ENCODE results near the gene PROK1.
"Not testable (repeated sequence)": the region's sequence is repeated elsewhere in the genome, so short reads cannot be mapped to it uniquely, and the experiment has no call there.

Gene PROK1, protein sequence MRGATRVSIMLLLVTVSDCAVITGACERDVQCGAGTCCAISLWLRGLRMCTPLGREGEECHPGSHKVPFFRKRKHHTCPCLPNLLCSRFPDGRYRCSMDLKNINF

DNA sequence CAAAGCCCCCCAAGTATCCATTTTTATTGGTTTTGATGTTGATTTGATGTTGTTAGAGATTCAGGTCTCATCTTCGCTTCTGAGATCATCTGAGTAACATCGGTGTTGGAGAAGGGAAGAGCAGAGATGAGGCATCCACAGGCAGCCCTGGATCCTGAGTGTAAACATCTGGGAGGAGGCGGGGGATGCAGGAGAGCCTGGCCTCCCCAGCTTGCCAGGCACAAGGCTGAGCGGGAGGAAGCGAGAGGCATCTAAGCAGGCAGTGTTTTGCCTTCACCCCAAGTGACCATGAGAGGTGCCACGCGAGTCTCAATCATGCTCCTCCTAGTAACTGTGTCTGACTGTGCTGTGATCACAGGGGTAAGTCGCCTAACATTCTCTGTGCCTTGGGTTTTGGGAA lies at the start of gene PROK1:
TSS of gene PROK1 (plus strand) at position 221 of the 400 bp plus-strand sequence. CDS start at position 289, 68 bp downstream.
- no peak for DNase-seq

DNA sequence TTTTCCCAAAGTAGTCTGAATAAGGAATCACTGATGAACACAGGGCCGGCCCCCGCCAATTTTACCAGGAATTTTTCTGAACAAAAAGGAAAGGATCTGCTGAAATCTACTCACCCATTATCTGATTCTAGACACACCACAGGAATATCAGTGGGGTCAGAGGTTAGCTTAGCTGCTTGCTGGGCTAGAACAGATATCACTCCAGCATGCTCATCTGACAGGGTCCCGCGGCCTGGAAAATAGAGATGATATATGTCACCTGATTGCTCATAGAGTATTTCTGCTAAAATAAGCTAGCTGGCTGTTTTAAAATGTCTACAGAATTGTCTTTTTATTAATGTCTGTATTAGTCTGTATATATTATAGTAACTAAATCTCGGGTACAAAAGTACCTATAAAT lies 47.1 kb upstream of the PROK1 start:
- no peak for DNase-seq

DNA sequence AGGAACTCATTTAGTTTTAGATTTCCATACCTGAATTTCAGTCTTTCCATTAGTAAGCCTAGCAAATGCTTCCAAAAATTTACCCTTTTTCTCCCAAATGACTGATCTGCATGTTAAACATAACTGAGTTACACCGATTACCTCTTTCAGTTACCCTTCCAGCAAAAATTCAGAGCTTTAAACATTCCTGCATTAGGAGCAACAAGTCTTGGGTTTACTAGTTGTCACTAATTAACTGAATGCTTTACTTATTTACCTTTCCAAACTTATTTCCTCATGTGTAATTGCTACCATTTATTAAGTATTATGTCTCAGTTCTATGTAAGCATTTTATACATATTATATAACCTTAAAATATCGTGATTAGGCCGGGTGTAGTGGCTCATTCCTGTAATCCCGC lies 46.5 kb upstream of the PROK1 start:
- DNase-seq, result no peak

DNA sequence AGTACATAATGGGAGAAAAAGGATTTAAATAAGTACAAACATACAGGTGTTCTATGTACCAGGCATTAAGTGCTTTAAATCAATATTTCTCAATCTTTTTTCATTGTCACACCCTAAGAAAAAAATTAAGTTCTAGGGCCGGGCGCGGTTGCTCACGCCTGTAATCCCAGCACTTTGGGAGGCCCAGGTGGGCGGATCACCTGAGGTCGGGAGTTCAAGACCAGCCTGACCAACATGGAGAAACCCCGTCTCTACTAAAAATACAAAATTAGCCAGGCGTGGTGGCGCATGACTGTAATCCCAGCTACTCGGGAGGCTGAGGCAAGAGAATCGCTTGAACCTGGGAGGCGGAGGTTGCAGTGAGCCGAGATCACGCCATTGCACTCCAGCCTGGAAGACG lies 44.5 kb upstream of the PROK1 start:
- not testable (repeated sequence) for DNase-seq

DNA sequence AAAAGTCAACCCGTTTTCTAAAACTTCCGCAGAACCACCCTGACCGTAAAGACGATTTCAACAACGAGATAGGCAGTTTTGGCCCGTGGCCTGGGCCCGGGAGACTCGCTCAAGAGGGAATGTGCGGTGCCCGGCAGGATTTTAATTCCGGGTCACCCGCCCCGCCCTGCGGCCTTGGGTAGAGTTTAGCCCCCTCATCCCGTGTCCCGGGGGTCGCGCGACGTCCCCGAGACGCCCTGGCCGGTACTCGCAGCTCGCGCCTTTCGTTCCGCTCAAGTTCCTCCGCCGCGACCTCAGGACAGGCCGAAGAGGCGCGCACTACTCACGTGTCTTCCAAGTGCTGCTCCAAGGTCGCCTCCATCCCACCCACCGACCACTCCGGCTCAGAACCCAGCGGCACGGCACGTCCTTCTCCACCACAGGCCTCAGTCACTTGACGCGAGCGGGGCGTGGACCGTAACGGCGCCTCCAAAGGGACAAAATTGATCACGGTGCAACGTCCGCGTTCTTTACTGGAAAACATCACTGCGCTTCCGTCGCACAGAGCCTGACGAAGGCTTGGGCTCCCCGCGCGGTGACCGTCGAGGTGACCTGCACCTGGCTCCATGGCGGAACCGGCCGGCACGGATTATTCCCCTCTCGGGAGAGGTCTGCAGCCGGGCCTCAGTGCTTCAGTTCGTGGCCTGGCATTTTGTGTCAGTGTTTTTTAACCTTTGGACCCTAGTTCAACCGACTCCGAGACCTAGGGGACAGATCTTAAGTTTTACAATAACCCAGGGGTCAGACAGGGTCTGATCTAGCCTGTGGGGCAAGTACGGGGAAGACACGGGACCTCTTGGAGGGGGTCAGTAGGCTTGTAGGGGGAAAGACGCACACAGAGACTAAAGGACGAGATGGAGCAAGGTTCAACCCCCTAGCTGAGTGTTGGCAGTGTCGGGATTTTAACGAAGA lies 43.4 kb upstream of the PROK1 start, which contains the start of gene LAMTOR5:
TSS of gene LAMTOR5 (minus strand) at position 435 of the 951 bp plus-strand sequence. CDS start at position 361, 74 bp downstream.
- peak; percentile 73 to 84 (median 78) for DNase-seq

DNA sequence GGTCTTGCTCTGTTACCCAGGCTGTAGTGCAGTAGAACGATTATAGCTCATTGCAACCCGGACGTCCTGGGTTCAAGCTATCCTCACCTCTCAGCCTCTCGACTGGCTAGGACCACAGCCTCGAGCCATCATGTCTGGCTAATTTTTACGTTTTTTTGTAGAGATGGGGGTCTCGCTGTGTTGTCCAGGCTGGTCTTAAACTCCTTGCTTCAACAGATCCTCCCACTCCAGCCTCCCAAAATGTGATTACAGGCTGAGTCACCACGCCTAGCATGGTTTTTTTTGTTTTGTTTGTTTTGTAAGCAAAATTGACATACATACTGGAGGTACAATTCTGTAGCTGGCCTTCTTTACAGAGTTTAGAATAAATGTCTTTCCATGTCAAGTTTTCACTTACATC lies 42.5 kb upstream of the PROK1 start:
- no peak for DNase-seq

DNA sequence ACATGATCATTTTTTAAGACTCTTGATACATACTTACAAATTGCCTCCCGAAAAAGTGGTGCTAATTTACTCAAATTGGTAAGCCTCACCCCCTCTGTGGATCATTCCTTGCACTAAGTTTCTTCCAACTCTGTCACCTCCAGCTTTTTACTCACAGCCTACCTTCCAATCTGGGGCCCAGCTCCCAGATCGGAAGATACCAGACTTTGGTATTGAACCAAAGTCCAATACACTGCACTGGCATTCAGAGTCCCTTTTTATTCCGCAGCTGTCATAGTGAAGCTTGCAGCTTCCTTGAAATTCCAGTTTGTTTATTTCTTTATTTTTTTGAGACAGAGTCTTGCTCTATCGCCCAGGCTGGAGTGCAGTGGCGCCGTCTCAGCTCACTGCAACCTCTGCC lies 41.6 kb upstream of the PROK1 start:
- no peak for DNase-seq

DNA sequence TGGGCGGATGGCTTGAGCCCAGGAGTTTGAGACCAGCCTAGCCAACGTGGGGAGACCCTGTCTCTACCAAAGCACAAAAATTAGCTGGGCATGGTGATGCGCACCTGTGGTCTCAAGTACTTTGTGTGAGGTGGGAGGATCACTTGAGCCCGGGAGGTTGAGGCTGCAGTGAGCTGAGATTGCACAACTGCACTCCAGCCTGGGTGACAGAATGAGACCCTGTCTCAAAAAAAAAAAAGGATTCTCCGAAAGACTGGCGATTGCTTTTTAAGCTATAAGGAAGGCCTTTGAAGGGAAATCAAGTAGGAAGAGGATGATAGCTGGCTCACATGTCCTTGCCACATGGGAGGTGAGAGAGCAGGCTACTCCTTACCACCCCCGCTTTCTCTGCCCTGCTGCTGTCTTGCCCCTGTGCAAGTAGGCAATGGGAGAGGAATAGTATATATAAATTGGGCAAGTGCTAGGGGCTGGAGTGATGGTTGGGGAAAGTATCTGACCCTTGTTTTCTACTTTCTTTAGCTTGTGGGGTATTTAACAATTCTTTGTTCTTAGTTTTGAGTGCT lies 39.7 kb upstream of the PROK1 start:
- DNase-seq, result no peak

DNA sequence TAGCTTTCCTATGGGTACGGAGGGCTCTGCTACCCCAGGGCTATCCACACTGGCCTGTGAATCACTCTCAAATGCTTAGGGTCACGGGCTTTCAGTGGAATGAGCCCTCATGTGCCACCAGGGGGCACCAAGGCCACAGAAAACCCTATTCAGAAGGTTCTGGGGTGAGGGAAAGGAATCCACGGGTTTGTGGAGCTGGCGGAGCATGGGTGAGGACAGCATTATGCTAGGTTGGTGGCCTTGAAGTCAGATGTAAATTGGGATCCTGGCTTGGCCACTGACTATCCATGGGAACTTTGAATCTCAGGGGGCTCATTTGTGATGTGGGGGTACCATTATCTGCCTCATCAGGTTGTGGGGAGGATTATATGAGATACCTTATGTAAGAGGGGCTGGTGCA lies 38.4 kb upstream of the PROK1 start:
- peak; percentile 17 to 37 (median 27) for DNase-seq

DNA sequence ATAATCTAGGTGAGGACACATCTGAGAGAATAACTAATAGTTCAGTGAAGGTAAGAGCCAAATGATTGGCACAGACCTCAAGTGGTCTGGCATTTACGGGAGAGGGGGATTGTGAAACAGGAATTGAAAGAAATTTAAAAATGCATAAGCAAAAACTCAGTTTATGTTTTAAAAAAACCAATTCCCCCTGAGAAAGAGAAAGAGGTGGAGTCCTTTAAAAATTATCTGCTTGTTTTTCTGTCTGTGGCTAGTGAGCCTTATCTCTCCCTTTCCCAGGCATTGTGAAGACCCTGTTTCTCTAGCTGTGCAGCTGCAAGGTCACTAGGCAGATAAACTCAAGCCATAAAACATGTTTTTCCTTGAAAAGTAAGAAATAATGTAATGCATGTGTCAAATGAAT lies 37.9 kb upstream of the PROK1 start:
- DNase-seq, result not testable (repeated sequence)

DNA sequence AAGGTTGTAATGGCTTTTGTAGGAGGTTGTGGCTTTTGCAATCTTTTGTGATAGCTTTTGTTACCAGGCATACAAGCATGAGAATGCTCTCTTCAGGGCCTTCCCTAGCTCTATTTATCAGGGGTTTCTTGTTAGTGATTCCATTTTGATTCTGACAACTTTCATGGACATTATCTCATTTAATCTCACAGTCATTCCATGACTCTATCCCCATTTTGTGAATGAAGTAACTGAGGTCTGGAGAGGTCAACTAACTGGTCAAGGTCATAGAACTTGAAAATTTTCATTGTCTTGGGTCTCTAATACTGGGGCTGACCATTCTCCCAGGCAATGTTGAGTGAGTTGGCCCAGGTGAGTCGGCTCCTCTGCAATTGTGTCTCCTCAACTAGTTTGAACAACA lies 32.2 kb upstream of the PROK1 start:
- DNase-seq, result no peak

DNA sequence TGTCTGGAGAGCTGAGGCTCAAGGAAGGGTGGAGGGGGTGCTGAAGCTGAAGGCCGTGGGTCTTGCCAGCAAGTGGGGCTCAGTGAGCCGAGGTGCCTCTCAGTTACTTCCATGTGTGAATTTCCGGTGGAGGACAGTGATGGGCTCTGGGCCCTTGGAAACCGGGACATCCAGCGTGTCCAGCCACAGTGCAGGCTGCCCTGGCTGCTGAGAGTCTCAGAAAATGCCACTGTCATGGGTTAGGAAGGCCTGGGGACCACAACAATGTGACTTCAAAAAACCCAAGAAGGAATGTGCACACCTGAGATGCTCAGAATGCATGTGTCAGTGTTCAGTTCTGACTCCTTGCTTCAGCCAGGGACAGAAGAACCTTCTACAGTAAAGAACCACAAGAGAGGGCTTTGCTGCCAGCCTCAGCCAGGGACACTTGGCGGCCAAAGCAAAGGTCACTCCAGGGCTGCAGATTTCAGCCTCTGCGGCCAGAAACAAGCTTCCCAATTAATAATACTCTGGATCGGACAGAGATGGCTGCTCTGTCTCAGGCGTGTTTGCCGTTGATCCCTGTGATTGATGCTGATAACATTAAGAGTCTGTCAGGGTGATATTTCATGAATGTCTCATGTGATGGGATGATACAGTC lies 30.8 kb upstream of the PROK1 start:
- DNase-seq, result no peak

DNA sequence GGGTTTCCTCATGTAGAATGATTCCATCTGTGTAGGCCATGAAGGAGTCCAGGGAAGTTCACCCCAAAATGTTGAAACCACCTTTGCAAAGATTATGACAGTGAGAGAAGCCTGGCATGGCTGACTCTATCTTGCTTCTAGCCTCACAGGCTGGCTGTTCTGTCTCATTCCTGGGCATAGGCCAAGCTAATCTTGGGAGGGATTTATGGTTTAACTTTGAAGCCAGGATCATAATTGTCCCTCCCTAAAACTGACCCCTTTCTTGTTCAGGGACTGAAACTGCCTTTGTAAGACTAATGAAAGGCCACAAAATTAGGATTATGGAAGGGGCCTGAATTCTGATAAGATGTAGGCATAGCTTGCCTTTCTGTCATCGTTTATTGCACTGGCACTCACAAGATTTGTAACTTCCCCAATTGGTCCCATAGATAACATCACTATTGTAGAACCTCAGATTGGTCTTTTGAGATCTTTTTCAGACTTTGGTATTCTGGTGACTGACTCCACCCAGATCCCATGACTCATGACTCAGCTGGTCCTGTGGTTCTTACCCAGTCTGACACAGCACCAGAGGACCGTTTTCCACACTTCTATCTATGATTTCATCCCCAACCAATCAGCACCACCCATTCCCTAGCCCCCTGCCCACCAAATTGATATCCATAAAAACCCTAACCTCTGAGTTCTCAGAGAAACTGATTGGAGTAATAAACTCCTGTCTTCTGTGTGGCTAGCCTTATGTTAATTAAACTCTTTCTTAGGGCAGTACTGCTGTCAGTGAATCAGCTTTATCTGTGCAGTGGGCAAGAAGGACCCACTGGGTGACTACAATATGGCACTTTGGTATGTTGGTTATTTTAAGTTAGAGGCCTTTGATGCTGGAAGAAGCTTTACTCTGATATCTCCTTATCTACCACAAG lies 29.8 kb upstream of the PROK1 start:
- no peak for DNase-seq

DNA sequence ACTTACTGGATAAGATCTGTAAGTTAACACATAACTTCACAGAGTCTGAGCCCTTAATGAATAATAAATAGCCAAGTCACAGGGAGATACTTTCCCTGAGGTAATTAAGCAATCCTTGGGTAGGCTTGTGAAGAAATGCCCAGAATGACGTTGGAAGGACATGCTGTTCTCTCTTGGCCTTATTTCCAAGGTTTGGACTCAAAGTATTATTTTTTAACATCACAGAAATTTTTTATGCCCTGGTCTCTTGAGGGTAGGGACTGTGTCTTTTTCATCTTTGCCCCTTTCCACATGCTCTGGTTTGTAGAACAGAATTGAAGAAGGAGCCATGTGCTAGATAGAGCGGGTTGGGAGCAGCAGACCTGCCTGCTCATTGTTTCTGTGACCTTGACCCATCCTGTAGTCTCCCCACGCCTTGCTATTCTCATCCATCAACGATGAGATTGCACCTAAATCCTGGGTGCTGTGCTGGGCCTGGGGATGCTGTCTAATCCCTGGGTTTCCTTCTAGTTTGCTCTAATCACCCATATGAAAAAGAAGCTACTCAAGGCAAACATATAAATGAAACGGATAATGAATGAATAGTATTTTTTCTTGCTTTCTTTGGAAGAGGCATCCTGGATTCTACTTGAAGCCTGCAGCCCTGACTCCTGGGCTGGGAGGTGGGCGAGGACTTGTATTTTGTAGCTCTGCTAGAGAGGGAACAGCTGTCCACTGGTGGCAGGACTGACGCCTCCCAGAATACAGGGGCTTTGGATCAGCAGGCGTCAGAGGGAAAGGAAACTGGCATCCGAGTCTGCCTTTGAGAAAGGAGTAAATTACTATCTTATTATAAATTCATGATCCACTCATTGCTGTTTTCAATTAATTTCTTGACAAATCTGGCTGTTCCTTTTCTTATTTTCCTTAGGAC lies 26.0 kb upstream of the PROK1 start:
- DNase-seq, result no peak

DNA sequence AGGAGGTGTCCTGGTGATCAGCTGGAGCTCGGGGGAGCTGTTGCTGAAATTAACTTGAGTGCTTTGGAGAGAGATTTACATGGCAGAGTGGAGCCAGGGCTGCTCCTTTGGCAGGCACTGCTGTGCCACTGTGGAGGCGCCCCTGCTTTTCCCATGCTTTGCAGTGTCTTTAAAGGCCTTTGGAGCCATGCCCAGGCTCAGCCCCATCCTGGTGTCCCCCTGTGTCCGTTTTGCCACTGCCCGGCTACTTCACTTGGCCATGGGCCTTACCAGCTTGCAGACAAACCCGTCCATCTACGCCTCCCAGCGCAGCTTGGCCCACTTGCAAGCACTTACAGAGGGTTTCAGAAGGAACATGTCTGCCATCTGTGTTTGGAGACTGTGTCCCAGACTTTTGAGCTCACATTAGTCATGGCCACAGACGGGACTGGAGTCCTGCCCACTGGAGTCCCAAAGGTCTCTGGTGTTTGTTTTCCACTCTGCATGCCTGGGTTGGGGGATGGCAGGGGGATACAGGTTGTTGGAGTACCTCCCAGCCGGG lies 25.3 kb upstream of the PROK1 start:
- DNase-seq, result no peak

DNA sequence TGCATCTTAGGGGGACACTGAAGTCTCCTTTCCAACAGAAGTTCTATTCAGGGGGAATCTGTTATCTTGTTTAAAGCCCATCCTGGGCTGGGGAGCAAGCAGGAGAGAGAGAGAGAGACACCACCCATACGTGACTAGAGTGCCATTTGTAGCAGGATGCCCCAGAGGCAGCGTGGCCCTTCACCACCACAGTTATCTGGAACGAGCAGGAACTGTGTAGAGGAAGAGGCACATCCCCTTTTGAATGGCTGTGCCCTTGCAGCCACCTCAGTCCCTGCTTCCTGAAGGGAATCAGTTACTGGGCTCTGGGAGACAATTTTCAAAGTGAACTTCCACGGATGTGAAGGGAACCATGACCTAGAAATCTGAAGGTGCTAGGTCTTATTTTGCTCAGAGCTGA lies 24.1 kb upstream of the PROK1 start:
- no peak for DNase-seq

DNA sequence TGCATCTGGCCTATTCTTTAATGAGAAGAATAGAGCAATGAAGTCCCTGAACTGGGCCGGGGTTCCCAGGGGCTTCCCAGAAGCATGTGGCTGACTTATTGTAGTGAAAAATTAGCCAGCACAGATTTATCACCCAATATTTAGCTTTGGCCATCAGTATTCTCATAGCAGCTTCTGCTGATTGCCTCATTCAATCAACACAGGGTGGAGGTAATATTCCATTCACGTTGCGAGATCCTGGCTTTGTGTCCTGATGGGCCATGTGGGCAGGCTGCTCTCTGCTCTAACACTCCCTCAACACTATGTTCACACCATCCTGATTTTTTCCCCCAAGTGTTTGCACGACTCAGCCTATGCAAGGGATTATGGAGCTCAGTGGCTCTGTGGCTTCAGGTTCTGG lies 22.0 kb upstream of the PROK1 start:
- no peak for DNase-seq

DNA sequence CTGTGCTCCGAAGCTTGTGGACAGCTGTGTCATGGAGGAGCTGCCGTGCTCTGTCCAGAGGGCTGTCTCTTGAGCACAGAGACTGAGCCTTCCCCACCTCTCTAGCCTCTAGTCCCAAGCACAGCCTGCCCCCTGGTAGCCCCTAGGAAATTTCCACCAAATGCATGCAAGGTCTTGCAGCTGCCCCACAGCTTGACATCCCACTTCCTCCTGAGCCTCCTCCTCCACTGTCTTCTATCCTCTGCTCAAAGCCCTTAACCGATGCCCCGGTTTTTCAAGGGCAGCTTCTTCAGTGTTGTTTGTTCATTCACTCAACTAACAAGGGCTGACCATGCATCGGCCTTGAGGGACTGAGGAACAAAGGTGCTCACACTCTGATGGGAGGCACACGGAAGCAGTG lies 20.6 kb upstream of the PROK1 start:
- DNase-seq, result no peak

DNA sequence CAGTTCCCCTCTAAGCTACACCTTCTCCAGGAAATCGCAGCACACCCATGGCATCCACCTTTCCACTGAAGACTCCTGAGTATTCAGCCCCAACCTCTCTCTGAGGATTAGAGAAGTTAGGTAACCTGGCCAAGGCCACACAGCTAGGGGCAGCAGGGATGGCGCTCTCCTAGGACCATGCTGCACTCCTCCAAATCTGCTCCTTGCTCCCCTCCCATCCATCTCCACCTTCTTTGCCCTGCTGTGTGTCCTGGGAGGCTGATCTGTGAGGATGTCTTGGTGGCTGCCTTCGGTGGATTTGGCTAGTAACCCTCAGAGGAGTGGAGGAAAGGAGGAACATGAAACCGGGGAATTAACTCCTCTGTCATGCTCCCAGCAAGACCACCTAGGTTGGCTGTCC lies 20.0 kb upstream of the PROK1 start:
- no peak for DNase-seq

DNA sequence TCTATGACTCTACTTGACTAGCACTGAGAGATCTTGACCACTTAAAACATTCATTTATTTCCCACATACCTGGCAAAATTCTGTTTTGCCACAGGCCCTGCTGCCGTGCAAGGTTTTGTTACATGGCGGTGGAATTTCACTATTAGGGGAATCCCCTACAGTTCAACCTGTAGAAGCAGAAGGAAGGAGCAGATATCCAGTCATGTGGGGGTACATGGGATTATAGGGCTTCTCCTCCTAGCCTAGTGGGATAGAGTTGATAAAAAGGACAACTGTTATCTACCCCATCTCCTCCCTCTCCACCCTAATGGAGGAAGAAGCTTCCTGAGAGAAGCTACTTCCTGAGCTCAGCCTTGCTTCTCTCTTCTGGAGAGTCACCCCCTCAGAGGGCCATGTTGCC lies 17.7 kb upstream of the PROK1 start:
- no peak for DNase-seq

DNA sequence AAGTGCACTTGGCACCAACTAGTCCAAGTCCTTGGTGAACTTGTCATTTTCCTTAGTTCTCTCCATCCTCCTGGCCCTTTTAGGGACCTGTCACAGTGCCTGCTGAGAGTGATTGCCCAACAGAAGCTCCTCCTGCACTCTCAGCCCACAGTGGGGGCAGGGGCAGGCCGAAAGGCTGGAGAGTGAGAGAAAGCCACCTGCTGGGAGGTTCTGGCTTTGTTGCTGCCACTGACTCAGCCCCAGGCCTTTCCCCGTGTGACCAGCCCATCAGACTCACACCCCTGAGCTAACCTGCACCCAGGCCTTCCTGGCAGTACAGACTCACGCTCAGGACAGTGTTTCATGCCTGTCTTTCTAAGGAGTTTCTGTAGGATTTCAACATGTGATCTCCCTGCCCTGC lies 17.1 kb upstream of the PROK1 start:
- no peak for DNase-seq
